ENCODE data around the gene FHOD3. TPM values are rescaled to one million over a fixed set of nuclear protein-coding genes. Genes with fewer than 3 reads are reported as not detected.

Gene FHOD3
- total RNA-seq, 1 experiment from 2014 or later = 22.7 TPM

- no peak for DNase-seq (ENCODE audit: low read depth, low spot score)
- no peak for ATAC-seq
- in situ Hi-C loops (cut with HindIII; ENCODE audit: low pct_unique_long_range_greater_than_20kb, low sequenced_read_pairs) = no loop called here
- H3K36me3 ChIP-seq (ENCODE audit: control insufficient read depth, insufficient read depth, low read length) = no peaks in the 10 kb centered on the region
- H3K4me1 ChIP-seq (ENCODE audit: control insufficient read depth, insufficient read depth, low read length) = no peaks in the 10 kb centered on the region
- H3K27me3 ChIP-seq (ENCODE audit: control insufficient read depth, insufficient read depth, low read length) = no peaks in the 10 kb centered on the region
- H3K4me3 ChIP-seq (ENCODE audit: low read depth in 2 of 2, low read length in 2 of 2) = no peak overlapping the region
- ChIA-PET POLR2A (no interaction called here), CTCF (no interaction called here)
- no TSS peak for BruUV-seq (replicated peaks)
- intact Hi-C loops (cut with micrococcal nuclease; ENCODE audit: unreplicated experiment) = no loop called here
- H3K9me3 ChIP-seq (ENCODE audit: control insufficient read depth, insufficient read depth, low read depth, low read length) = peaks cover 9% of the 10 kb centered on the region; the same call in 1 of the 2 replicates
- H3K27ac ChIP-seq (ENCODE audit: low read length) = no peak overlapping the region
- TF ChIP-seq SIN3A (IDR thresholded peaks at IDR 0.05; ENCODE audit: borderline replicate concordance, insufficient read depth, low read depth, low read length) (no peak), TCF7L2 (IDR thresholded peaks at IDR 0.05; ENCODE audit: low read depth, low read length) (no peak), REST (IDR thresholded peaks at IDR 0.05; ENCODE audit: insufficient read depth in 1 of 2, low read depth in 2 of 2, low read length in 1 of 2) (no peak), POLR2AphosphoS5 (IDR thresholded peaks at IDR 0.05; ENCODE audit: low read depth, low read length) (no peak)
- TF ChIP-seq, protein P1, sequence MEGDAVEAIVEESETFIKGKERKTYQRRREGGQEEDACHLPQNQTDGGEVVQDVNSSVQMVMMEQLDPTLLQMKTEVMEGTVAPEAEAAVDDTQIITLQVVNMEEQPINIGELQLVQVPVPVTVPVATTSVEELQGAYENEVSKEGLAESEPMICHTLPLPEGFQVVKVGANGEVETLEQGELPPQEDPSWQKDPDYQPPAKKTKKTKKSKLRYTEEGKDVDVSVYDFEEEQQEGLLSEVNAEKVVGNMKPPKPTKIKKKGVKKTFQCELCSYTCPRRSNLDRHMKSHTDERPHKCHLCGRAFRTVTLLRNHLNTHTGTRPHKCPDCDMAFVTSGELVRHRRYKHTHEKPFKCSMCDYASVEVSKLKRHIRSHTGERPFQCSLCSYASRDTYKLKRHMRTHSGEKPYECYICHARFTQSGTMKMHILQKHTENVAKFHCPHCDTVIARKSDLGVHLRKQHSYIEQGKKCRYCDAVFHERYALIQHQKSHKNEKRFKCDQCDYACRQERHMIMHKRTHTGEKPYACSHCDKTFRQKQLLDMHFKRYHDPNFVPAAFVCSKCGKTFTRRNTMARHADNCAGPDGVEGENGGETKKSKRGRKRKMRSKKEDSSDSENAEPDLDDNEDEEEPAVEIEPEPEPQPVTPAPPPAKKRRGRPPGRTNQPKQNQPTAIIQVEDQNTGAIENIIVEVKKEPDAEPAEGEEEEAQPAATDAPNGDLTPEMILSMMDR (IDR thresholded peaks at IDR 0.05) = no peak
Measured at GRCh38 chr18:36673452-36673851, 375.9 kb downstream of the FHOD3 start.

GRCh38 chr18:36675076-36675475 lies 377.6 kb downstream of the FHOD3 start:
- DNase-seq (ENCODE audit: low read depth, low spot score) (no peak), ATAC-seq (no peak)
- Histone ChIP-seq H3K36me3 (ENCODE audit: control insufficient read depth, insufficient read depth, low read length) (no peaks in the 10 kb centered on the region), H3K4me1 (ENCODE audit: control insufficient read depth, insufficient read depth, low read length) (no peaks in the 10 kb centered on the region), H3K27ac (ENCODE audit: low read length) (no peak overlapping the region), H3K4me3 (ENCODE audit: low read depth in 2 of 2, low read length in 2 of 2) (no peak overlapping the region), H3K27me3 (ENCODE audit: control insufficient read depth, insufficient read depth, low read length) (no peaks in the 10 kb centered on the region), H3K9me3 (ENCODE audit: control insufficient read depth, insufficient read depth, low read depth, low read length) (peaks cover 9% of the 10 kb centered on the region; the same call in 1 of the 2 replicates)
- intact Hi-C loops (cut with micrococcal nuclease; ENCODE audit: unreplicated experiment) (no loop called here), in situ Hi-C loops (cut with HindIII; ENCODE audit: low pct_unique_long_range_greater_than_20kb, low sequenced_read_pairs) (no loop called here)
- BruUV-seq (replicated peaks) = no TSS peak
- CTCF ChIA-PET = no interaction called here
- TF ChIP-seq, protein P1 (IDR thresholded peaks at IDR 0.05) = no peak
- TF ChIP-seq POLR2AphosphoS5 (IDR thresholded peaks at IDR 0.05; ENCODE audit: low read depth, low read length) (no peak), REST (IDR thresholded peaks at IDR 0.05; ENCODE audit: insufficient read depth in 1 of 2, low read depth in 2 of 2, low read length in 1 of 2) (no peak), TCF7L2 (IDR thresholded peaks at IDR 0.05; ENCODE audit: low read depth, low read length) (no peak), SIN3A (IDR thresholded peaks at IDR 0.05; ENCODE audit: borderline replicate concordance, insufficient read depth, low read depth, low read length) (no peak)
- POLR2A ChIA-PET = no interaction called here

Measured in Panc1 (cell line).